ENCODE data around the gene MAGI1.

- TF ChIP-seq CTCF (IDR thresholded peaks at IDR 0.05) (no peak), POLR2A (IDR thresholded peaks at IDR 0.05) (no peak)
Measured at GRCh38 chr3:65444447-65444815, 594.3 kb downstream of the MAGI1 start.

Measured in lower leg skin (tissue), 3 donors.